ENCODE results near the gene FBLIM1.
"Not testable (repeated sequence)": the region's sequence is repeated elsewhere in the genome, so short reads cannot be mapped to it uniquely, and the experiment has no call there.

Gene FBLIM1

DNA sequence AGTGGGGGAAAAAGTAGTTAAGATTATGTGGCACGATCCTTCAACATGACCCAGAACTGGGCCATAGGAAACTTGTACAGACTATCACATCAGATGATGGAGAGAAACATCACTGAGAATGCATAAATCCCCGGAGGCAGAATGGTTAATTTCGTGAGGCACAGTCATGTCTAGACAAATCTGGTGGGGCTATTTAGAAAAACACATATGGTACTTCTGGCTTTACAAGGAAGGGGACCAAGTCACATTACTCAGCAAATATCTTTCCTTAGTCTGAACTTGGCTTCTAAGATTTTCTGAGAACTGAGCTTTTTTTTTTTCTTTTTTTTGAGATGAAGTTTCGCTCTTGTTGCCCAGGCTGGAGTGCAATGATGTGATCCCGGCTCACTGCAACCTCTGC lies 58.1 kb downstream of the FBLIM1 start:
- DNase-seq (ENCODE audit: low spot score) = no peak

DNA sequence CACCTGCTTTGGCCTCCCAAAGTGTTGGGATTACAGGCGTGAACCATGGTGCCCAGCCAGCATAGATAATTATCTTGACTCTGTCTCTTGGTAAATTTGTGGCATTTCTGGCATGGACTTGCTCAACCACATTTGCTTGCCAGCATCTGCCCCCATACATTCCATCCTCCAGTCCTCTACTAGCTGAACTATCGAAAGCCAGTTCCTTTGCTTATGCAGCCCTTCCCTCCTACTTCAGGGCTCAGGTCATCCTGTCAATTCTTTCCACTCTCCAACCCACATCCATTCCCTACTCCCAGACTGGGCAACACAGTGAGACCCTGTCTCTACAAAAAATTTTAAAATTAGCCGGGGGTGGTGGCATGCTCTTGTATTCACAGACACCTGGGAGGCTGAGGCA lies 61.9 kb downstream of the FBLIM1 start:
- no peak for DNase-seq (ENCODE audit: low spot score)

DNA sequence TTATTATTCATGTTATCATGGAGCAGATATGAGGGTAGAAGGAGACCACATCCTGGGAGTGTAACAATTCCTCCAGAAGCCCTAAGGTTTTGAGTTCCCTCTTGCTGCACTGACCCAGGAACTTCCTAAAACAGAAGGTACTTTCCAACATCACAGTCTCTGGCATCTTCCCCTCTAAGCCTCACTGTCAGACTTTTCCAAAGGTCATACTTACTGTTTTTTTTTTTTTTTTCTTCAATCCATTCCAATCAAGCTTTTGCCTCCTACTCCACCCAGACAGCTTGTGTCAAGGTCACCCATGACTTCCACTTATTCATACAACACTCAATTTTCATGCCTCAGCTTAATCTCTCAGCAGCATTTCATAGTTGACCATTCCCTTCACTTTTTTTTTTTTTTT lies 67.2 kb downstream of the FBLIM1 start:
- DNase-seq (ENCODE audit: low spot score) = no peak

DNA sequence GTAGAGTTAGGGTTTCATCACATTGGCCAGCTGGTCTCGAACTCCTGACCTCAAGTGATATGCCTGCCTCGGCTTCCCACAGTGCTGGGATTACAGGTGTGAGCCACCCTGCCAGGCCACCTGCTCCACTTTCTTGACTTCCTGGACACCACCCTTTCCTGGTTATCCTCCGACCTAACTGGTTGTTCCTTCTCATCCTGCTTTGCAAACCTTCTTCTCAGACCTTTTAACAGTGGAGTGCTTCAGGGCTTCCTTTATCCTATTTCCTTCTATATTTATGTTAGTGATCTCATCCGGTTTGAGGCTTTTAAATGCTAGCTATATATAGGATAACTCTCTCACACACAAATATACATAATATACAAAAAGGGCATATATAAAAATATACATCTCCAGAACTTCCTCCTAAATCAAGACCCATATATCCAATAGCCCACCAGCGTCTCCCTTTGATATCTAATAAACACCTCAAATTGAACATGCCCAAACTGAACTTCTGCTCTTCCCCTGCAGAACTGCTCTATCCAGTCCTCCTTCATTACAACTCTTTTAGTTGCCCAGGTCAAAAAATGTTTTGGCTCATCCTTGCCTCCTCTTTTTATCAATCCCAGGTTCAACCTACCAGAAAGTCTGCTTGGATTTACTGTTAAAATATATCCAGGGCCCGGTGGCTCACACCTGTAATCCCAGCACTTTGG lies 68.4 kb downstream of the FBLIM1 start:
- DNase-seq (ENCODE audit: low spot score) = no peak

DNA sequence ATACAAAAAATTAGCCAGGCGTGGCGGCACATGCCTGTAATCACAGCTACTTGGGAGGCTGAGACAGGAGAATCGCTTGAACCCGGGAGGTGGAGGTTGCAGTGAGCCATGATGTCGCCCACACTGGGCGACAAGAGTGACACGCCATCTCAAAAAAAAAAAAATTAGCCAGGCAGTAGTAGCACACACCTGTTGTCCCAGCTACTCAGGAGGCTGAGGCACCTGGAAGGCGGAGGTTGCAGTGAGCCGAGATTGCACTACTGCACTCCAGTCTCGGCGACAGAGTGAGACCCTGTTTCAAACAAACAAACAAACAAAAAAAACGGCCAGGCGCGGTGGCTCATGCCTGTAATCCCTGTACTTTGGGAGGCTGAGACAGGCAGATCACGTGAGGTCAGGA lies 69.0 kb downstream of the FBLIM1 start:
- not testable (repeated sequence) for DNase-seq (ENCODE audit: low spot score)

DNA sequence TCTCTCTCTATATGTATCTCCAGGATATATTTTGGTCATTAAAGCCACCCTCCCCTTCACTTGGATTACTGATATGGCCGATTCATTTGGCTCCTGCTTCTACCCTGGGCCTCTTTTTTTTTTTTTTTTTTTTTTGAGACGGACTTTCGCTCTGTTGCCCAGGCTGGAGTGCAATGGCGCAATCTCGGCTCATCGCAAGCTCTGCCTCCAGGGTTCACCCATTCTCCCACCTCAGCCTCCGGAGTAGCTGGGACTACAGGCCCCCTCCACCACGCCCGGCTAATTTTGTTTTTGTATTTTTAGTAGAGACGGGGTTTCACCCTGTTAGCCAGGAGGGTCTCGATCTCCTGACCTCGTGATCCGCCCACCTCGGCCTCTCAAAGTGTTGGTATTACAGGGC lies 70.3 kb downstream of the FBLIM1 start:
- DNase-seq (ENCODE audit: low spot score) = not testable (repeated sequence)

DNA sequence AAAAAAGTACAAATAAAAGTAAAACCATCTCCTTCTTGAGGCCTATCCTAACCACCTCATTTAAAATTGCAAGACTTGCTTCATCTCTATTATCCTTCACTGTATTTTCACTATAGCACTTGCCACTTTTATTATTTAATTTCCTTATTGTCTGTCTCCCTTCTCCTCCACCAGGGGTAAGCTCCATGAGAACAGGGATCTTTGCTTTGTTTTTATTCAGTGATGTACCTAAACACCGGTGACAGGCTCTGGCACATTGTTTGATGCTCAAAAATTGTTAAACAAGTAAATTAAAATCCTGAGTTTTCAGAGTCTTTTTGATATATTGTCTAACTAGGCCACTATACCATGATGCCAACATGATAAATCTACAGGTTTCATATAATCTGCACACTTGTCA lies 71.7 kb downstream of the FBLIM1 start:
- no peak for DNase-seq (ENCODE audit: low spot score)

DNA sequence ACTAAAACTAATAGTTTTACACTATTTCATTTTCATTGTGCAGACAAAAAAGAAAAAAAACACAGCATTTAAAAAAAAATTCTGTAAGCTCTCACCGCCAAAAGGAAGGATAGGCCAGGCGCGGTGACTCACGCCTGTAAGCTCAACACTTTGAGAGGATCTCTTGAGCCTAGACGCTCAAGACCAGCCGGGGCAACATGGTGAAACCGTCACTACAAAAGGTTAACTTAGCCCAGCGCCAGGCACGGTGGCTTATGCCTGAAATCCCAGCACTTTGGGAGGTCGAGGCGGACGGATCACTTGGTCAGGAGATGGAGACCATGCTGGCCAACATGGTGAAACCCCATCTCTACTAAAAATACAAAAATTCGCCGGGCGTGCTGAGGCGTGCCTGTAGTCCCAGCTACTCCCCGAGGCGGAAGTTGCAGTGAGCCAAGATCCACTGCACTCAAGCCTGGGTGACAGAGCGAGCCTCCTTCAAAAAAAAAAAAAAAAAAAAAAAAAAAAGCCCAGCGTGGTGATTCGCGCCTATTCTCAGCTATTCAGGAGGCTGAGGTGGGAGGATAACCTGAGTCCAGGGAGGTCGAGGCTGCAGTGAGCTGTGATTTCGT lies 74.6 kb downstream of the FBLIM1 start:
- DNase-seq (ENCODE audit: low spot score) = peak; percentile 57

DNA sequence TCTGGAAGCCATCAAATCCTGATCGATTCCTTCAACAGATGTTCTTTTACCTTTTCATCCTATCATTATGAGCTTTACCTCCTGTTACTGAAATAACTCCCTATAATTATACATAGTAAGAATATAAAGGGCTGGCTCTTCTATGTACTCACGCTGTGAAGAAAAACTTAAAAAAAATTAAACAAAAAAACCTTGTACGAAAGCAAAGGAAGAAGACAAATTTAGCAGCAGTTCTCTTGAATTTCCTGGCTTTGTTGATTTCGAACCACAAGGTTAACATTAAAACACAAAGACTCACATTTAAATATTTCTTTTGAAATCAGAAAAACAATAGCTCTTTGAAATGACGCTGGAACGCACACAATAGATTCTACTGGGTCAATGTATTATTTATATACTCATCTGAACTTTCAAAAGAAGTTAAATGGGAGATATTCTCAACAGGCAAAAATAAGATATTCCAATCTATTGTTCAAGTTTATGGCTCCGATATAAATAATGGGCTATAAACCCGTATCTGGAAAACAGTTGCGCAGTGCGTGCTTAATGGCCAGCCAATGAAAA lies 75.3 kb downstream of the FBLIM1 start:
- DNase-seq (ENCODE audit: low spot score) = no peak

DNA sequence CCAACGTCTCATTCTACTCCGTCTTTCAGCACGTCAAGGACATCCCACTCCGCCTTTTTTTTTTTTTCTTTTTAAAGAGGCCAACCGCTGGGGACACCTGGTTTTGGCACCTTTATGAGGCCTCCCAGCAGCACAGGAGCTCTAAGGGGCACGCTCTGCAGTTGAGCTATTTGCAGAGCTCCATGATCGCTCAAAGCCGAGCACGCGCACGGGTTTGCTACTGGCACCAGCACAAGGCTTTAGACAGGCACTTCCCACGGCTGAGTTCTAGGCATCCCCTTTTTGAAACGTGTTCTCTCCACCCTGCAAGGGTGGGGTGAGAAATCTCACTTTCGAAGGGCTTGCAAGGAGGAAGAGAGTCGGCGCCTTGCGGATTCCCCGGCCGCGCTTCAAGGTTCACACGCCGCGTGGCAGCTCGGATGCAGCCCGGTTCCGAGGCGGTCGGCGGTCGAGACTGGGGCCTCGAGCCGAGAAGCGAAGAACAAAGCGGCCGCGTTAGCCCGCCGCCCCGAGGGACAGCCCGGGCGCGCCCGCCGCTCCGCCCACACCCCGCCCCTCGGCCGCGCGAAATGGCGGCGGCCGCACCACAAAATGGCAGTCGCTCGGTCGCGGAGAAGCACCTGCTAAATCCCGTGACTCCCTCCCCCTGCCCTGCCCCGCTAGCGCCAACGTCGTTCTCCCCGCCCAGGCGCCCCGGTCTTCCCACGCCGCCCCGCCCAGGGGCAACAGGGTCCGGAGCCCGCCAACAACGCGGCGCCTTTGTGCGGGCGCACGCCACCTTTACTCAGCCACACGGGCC lies 76.0 kb downstream of the FBLIM1 start:
- DNase-seq (ENCODE audit: low spot score) = peak; percentile 86

DNA sequence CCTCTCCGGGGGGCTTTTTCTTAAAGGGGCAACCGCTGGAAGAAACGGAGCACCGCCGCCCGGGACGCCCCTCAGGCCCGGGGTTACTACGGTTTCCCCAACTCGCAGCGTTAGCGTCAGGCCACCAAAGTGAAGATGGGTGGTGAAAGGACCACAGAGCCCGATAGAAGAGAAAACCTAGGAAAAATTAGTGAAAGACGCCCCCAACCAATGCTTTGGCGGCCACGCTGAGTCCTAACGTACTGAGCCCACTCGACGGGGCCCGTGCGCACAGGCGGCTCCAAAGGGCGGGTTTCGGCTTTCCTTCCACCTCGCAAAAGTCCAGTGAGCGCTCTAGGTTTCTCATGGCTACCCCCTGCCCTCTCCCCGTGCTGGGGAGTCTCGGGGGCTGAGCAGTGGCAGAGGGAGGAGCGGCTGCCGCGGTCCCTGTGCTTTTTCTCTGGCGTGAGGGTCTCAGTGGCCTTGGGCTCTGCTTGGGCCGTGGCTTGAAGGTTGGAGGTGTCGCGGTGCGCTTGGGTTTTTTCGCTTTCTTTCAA lies 76.7 kb downstream of the FBLIM1 start:
- DNase-seq (ENCODE audit: low spot score) = no peak

DNA sequence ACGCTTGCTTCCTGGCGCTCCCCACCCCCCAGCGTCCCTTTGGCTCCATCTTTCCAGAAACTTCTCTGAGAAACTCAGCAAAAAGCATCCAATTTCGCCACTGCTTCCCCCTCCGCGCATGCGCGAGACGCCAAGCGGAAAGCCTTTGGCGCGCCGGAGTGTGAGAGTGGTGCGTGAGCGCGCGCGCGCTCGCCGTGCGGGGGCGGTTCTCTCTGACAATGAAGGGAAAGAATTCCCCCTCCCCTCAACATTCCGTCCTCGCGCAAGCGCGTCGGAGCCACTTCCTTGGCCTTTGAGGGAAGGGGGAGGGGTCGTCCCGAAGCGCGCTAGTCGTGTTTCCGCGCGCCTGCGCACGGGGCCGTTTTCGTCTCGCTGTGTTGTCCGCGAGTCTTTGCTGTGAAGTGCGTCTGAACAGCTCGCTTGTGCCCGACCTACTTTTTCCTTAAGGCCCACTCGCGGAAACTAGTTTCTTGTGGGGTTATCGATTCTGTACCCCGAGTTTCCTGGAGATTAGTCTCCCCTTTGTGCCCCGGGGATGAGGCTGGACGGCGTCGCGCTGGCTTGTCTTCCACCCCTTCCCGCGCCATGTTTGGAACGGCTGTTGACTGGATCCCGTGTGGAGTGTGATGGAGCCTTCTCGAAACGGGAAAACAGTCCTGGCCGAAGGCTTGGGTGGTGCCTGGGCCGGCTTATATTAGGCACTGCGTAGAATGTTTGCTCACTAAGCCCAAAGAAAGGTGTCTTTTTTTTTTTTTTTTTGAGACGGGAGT lies 77.3 kb downstream of the FBLIM1 start:
- DNase-seq (ENCODE audit: low spot score) = peak; percentile 99
